Measurements from ENCODE around the gene STK32A.

Gene STK32A

DNA sequence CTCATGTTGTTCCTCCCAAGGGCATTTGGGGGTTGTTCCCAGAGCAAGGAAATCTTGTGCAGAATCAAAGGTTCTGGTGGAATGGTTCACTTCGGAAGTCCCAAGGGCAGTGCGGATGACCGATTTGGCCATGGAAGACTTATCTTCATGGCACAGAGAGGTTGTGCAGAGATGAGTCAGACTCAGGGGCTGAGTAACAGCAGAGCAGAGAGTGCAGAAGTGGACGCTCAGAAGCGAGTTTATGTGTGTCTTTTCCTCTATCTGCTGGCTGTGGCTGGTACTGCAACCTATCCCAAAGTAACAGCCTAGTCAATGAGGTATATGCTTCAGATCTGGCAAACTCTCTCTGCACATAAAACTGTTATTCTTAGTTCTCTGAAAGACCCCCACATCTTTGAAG is 157.0 kb downstream of the STK32A start:
- peak; percentile 46 for DNase-seq (ENCODE audit: low spot score)

DNA sequence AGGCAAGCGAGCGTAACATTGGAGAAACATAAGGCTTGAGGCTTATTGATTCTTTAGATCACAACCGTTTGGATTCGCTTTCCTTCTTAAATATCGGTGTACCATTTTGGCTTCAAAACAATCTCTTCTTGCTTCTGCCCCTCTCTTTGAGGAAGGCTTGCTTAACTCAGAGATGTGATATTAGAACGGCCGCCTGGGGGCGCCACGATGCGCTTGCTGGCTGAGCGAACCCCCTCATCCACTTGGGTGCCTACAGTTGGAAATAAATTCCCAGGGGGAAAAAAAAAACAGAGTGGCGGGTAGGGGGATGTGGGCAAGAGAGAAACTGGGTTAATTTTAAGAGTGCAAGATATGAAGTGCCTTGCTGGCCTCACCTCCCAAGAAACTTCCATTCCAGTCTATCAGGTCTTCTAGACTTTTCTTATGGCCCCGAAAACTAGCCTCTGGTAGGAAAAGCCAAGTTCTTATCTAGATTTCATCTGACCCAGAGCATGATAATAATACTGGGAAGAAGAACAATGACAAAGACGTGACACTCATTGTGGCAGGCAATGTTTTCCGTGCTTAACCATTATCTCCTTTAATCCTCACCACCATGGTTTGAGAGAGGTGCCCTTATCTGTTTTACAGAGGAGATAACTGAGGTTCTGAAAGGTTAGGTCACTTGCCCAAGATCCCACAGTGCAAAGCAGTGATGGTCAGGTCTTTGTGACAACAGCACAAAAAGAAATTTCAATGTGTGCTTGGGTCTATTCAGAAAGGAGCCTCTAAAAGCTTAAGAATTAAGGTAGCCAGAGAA is 159.2 kb downstream of the STK32A start:
- no peak for DNase-seq (ENCODE audit: low spot score)

DNA sequence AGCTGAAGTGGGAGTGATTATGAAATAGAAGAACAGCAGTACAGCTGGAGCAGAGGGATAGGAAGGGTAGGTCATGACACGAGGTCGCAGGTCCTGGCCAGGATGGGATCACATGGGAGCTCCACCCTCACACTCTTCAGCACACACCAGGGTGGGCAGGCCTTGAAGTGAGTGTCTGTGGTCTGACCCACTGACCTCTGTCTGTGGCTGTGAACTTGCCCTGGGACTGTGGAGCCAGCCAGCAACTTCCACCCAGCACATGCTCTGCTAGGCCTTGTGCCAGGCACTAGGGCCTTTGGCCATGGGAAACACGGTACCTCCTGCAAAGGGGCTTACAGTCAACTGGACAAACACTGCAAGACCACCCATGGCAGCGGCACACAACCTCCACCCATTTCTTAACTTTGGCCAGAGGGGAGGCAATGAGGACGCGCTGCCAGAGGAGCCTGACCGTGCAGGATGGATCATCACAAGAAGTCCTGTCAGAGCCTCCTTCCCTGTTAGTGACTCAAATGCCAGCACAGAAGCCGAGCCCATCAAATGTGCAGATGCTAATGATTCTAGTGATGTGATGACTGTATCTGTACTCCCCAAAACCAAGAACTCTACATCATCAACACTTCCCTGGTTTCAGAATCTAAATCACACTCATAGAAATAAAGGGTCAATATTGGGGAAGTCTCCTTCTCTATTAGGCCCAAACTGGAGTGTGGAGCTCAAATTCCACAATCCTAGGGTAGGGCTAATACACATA is 161.4 kb downstream of the STK32A start:
- no peak for DNase-seq (ENCODE audit: low spot score)

DNA sequence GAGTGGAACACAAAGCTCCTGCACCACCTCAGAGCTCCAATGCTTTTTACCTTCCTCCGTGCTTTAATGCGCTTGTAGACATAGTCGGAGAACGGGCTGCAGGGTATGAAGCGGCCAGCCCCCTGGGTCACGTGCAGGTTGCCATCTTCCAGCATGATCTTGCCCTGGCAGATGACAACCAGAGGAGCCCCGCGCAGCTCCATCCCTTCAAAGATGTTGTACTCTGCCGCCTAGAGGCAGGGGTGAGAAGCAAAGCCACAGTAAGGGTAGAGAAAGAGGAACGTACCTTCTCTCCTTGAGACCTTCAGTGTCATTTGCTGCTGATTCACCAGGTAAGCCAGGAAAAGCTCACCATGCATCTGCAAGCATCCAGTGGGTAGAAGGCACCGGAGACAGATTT is 162.8 kb downstream of the STK32A start:
- DNase-seq (ENCODE audit: low spot score), result no peak

DNA sequence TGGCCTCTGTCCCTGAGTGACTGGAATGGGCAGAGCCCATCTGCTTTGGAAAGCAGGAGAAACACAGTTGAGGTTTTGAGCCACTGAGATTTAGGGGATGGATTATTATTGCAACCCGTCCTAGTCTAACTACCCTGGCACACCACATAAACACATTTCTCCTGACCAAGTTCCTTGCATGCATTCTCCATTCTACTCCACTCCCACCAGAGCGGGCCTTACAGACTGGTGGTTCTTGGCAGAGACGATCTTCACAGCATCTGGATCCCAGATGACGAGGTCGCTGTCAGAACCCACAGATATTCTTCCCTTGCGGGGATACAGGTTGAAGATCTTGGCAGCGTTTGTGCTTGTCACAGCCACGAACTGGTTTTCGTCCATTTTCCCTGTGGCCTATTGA is 164.0 kb downstream of the STK32A start:
- DNase-seq (ENCODE audit: low spot score), result no peak

DNA sequence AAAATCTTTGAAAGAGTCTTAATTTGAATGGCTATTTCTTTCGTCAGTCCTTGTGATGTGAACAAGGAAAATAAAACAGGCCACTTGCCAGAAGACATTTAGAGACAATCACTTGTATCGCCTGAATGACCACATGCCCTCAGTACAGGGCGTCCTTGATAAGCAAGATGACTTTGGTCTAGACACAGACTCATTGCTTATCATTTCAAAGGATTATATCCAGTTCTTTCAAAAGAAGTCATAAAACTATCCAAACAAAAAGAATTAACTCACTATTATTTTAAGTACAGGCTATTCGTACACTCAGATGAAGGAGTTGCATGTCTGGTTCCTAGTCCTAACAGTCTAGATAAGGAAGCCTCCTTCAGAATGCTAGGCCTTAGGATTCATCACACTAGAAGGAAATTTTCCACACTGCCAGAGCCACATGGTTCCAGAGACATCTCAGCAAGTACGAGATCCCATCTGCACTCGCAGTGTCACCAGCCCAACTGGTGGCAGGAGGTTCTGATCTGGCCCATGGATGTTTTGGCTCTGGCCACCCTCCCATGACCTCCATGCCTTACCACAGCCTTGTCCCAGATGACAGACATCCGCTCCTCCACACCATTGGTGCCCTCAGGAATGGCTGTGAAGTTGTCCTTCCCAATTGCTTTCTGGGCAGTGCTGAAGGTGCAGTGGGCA is 165.4 kb downstream of the STK32A start:
- no peak for DNase-seq (ENCODE audit: low spot score)

DNA sequence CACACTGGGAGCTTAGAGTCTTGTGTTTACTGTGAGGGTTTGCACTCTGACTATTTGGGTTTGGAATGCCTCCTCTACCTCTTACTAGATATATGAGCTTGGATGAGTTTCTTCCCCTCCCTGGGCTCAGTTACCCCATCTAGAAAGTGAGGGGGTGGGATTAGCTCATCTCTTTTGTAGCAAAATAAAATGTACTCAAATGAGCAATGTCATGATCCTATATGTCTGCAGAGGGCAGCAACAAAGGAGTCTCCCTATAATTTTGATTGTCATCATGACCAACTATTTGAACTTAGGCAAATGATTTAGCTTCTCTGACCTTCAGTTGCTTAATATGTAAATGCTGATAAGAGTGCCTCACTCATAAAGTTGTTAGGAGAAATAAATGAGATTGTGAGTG is 166.1 kb downstream of the STK32A start:
- DNase-seq (ENCODE audit: low spot score), result no peak

DNA sequence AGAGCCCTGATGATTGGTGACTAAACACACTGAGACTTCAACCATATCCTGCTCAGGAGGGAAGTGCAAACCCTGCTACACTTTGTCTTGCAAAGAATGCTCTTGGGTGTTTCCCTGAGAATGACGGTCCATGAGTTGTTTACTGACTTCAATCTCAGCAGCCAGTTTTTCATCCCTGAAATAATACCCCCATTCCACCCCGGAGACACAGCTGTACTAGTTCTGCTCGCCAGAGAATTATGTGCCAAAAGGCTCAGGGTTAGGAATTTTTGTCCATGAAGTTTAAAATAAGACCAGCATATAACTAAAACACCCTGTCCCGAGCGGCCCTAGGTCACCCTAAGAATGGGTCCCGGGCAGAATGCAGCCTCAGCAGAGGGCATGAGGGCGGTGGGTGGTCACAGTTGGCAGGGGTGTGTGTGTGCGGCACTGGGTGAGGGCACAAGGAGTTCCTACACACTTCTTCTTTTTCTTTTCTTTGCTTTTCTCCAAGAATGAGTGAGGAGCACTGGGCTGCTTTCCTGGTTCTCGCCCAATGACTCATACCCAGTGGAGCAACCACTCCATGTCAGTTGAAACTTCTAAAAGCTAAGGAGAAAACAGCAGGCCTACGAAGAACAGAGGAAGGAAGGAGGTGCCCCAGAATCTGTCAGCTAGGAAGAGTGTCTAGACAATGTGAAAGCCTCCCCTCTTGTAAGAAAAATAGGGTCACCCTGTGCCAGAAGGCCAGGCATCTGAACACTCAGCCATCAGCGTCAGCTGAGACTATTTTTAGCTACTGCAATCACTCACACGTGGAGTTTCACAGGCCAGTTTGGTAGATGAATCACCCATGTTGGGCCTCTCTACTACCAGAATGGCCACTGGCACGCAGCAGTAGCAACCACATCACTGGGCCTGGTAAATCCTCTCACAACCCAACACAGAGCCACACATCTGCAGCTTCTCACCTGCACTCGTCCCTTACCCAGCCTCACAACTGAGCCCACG is 169.1 kb downstream of the STK32A start:
- DNase-seq (ENCODE audit: low spot score), result no peak

DNA sequence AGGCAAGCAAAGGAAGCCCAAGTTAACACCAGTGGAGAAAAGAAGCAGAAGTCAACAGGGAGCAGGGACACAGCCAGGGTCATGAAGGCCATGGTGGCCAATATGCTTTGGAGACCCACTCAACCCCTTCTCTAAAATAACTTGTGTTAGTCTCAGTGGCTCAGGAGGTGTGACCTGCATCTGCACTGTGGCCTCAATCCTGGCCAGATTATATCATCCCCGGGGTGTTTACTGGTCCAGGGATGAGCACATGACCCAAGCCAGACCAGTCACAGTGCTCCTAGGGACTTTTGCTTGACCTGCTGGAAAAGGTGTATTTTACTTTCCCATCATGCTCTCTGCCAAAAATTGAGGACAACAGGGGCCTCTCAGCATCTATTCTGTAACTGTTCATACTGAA is 169.9 kb downstream of the STK32A start:
- no peak for DNase-seq (ENCODE audit: low spot score)

DNA sequence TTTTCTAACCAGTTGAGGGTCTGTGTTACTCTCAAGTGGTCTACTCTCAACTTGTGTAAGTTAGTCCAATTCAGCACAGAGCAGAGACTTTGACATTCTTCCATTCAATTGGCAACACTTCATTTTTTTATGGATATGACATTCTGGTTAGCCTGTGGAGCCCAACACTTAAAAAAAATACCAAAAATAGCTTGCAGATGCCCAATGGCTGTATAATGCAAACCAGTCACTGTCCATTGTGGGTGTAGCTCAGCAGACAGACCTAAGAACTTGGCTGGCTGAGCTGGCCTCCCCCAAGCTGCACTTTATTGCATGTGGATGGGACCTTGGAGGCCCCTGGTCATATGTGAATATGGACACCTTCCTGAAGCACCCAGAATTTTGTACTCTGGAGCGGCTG is 171.8 kb downstream of the STK32A start:
- no peak for DNase-seq (ENCODE audit: low spot score)

DNA sequence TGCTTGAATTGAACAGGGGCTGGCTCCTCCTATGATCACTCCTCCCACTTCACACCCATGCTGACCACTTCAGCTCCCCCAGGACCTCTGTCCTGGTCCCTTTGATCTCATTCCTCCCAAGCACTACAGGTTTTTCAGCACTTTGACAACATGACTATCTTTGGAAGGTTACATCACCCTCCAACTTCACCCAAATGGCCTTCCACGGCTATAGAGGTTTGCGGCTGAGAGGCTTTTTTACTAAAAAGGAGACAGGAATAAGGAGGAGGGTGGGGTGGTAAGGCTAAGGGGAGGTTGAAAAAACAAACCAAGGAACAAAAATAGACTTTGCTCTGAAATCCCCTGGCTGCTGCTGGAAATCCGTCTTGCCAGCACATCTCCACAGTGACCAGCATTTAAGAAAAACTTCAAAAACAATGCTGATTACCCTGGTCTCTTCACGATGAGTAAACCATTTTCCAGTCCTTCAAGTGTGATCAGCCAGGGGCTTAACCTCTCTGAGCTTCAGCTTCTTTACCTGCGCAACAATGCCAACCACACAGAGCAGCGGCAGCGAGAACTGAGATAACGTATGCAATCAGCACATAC is 172.4 kb downstream of the STK32A start:
- DNase-seq (ENCODE audit: low spot score), result no peak

DNA sequence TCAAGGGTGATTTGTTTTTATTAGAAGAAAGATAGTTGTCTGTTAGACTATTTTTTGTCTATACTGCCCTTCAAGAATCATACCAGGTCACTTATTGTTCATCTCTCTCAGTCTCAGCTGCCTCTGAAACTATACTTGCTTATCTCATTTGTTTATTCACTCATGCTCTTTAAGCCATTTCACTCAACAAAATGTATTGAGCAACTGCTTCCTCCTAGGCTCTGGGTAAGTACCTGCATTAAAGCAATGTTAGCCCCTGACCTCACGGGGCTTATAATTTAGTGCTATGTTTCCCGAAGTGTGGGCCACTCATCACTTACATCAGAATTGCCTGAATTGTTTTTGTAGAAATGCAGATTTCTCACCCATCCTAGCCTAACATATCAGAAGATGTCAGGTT is 174.2 kb downstream of the STK32A start:
- DNase-seq (ENCODE audit: low spot score), result no peak

DNA sequence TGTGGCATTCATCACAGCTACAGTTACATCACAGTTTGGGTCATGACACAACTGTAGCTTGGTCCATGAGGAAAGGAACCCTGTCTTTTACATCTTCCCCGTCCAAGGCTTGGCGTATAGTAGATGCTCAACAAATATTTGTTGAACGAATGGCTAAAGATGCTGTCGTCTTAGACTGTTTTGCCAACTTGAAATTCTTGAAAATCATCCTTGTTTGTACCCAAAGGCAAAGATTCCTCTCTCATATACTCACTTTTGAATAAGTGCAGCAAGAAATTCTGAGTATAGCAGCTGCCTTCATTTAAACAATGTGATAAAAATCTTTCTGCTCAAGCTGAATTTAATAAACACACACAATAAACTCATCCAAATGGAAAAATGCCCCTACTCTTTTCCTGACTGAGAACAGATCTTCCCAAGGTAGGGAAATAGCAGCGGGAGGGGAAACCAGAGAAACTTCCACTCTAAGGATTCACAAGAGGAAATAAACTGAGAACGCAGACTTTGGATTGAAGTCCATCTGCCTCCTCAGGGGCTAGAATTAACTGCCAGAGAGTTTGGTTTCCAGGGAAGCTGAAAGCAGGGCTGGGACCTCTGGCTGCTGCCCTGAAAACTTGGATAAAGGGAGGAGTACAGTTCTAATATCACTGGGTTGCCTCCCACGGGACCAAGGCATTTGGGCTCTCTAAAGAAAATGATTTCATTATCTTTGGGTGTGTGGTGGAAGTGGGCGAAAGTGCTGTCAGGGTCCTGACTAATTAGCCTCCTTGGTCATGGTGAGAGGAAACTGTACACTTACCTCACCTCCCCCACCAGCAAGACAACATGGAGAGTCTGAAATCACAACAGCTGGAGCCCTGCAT is 175.9 kb downstream of the STK32A start:
- no peak for DNase-seq (ENCODE audit: low spot score)

DNA sequence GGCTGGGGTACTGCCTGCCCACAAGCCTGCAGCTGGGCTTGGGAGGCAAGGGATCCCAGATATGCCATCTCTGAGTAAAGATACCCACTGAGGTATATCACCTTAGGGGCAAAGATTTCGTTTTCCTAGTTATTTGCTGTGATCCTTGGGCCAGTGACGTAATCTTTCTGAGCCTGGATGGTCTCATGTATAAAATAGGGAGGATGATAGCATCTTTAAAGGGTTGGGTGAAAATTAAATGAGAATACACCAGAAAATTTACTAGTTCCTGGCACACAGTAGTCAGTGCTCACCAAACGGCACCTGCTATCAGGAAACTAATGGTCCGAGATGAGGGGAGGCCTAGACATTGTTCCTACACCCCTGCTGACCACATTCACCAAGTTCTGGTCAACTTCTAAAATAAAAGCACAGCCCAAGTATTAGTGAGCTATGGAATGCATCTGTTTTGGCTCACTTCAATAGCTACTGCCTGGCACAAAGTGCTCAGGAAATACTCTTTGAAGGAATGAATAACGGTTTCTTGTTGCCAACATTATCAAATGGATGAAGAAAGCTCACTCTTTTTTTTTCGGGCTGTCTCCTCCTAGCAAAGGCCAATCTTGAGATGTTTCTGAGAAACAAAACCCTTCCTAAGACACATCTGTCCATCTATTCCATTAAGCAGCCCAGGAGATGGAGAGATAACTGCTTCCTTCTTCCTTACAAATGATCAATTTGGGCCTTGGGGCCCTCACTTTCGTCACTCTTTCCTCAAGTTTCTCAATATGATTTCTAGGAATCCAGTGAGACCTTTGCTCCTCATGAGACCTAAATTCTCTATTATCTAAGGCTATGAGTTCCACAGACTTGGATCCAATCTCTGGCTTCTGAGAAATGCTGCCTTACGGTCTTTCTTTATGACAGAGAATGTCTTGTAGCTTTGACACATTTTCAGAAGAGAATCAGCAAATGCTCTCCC is 176.8 kb downstream of the STK32A start:
- no peak for DNase-seq (ENCODE audit: low spot score)

DNA sequence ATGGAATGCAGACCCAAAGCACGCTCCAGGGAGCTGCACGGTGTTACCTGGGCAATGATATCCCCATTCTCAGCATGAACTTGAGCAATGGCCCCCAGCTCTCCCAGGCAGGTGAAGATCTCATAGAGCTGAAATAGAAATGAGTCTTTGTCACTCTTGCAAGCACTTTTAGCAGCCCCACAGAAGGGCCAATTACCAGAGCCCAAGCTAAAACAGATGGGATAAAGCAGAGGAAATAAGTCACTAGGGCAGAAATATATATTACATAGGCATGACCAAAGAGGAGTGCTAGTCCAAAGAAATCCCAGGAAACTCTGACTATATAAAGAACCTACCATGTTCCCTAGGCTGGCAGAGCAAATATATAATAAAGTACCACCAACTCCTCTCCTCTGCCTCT is 177.7 kb downstream of the STK32A start:
- DNase-seq (ENCODE audit: low spot score), result no peak

DNA sequence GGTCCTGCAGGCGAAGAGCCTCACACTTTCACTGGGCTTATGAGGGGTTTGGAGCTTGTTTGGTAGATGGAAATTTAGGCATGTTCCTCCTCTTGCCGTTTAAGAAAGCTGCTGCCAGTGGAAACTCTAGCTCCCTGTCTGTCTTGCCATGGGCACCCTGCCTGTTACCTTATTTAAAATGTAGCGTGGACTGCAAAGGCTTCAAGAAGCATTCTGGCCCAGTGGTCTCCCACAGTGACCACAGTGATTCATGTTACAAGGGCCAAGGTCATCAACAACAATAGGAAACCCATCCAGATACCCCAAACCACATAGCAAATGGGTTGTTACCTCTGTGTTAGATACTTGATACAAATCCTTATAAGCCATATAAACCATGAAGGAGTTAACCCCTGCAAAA is 178.4 kb downstream of the STK32A start:
- no peak for DNase-seq (ENCODE audit: low spot score)

DNA sequence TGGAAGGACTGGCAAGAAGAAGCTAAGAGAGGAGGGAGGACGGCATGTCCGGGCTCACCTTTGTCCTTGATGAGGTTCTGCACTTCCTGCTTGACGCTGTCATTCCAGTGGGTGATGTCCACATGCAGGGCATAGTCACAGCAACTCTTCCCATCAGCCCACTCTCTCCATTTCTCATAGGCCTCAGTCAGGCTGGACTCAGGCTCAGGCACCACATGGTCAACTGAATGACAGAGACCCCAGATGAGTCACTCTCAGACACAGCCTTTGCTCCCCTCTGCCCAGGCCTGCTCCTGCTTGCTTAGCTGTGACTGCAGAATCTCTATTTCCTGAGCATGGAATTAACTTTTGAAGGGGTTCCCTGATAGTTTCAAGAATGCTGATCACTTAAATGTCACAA is 180.8 kb downstream of the STK32A start:
- no peak for DNase-seq (ENCODE audit: low spot score)

DNA sequence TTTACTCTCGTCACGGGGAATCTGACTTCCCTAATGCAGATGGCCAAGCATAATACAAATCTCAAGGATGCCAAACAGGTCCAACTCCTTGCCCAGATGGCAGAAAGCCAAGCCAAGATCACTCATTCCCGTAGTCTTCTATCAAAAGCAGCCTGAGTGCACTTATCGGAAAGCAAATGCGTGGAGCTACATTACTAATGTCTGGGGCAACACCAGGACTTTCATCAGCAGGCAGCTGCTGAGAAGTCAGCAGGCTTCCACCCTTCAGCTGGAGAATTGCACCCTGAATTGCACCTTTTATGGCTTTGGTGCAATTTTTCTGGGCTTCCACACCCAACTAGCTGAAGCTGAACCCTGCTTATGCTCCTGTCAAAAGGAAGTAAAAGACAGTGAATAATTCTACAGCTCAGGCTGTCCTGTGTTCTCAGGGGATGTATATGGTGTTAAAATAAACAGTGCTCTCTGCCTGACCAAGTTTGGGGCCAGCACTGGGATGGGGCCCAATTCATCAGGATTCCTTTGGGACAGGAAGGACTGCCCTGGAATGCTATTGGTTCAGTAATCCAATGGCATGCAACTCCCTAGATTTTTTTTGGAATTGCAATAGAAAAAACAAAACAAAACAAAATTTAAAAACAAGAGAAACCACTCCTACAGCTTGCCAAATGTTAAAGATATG is 182.4 kb downstream of the STK32A start:
- DNase-seq (ENCODE audit: low spot score), result no peak

DNA sequence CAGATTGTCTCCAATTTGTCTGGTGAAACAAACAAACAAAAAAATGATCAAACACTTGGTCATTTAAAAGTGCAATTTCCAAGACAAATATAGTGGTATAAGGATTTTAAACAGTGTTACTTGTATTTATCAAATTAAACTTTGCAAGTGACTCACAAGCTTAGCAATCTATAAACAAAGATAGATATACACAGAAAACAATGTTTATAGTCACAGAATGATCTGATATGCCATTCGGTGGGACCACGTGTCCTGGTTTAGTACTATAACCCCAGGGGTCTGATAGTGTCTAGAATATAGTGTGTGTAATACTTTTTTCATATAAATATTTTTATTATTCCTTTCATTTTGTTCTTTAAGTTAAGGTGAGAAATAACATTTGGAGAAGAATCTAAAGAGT is 183.8 kb downstream of the STK32A start:
- DNase-seq (ENCODE audit: low spot score), result no peak
